ENCODE measurements around the gene EPB41L2.
"Not testable (repeated sequence)": the region's sequence is repeated elsewhere in the genome, so short reads cannot be mapped to it uniquely, and the experiment has no call there.

The EPB41L2 gene

GRCh38 chr6:131003488-131004386 is 59.3 kb downstream of the EPB41L2 start:
- no peak for DNase-seq (ENCODE audit: low read depth in 2 of 2)

GRCh38 chr6:131002661-131002980 is 60.4 kb downstream of the EPB41L2 start:
- DNase-seq (ENCODE audit: low read depth in 2 of 2): no peak

GRCh38 chr6:131001945-131002660 is 60.9 kb downstream of the EPB41L2 start:
- no peak for DNase-seq (ENCODE audit: low read depth in 2 of 2)

- no peak for DNase-seq (ENCODE audit: low read depth in 2 of 2)
Measured at GRCh38 chr6:131001111-131001736, 61.8 kb downstream of the EPB41L2 start.

- no peak for DNase-seq (ENCODE audit: low read depth in 2 of 2)
Measured at GRCh38 chr6:131000544-131000943, 62.5 kb downstream of the EPB41L2 start.

- DNase-seq (ENCODE audit: low read depth in 2 of 2): no peak
Measured at GRCh38 chr6:130997061-130997753, 65.8 kb downstream of the EPB41L2 start.

GRCh38 chr6:130996635-130997034 is 66.4 kb downstream of the EPB41L2 start:
- DNase-seq (ENCODE audit: low read depth in 2 of 2): no peak

GRCh38 chr6:130995783-130996447 is 67.1 kb downstream of the EPB41L2 start:
- no peak for DNase-seq (ENCODE audit: low read depth in 2 of 2)

- no peak for DNase-seq (ENCODE audit: low read depth in 2 of 2)
Measured at GRCh38 chr6:130994319-130995097, 68.5 kb downstream of the EPB41L2 start.

GRCh38 chr6:130993292-130993765 is 69.7 kb downstream of the EPB41L2 start:
- DNase-seq (ENCODE audit: low read depth in 2 of 2): no peak

GRCh38 chr6:130991422-130992137 is 71.5 kb downstream of the EPB41L2 start:
- no peak for DNase-seq (ENCODE audit: low read depth in 2 of 2)

GRCh38 chr6:130987539-130987938 is 75.5 kb downstream of the EPB41L2 start:
- not testable (repeated sequence) for DNase-seq (ENCODE audit: low read depth in 2 of 2)

GRCh38 chr6:130985115-130985514 is 77.9 kb downstream of the EPB41L2 start:
- DNase-seq (ENCODE audit: low read depth in 2 of 2): no peak

GRCh38 chr6:130982941-130983456 is 80.0 kb downstream of the EPB41L2 start:
- DNase-seq (ENCODE audit: low read depth in 2 of 2): no peak

- DNase-seq (ENCODE audit: low read depth in 2 of 2): no peak
Measured at GRCh38 chr6:130982135-130982534, 80.9 kb downstream of the EPB41L2 start.

GRCh38 chr6:130981409-130981808 is 81.6 kb downstream of the EPB41L2 start:
- DNase-seq (ENCODE audit: low read depth in 2 of 2): no peak

GRCh38 chr6:130980310-130981032 is 82.6 kb downstream of the EPB41L2 start:
- DNase-seq (ENCODE audit: low read depth in 2 of 2): no peak

GRCh38 chr6:130978660-130979396 is 84.2 kb downstream of the EPB41L2 start:
- no peak for DNase-seq (ENCODE audit: low read depth in 2 of 2)
